Hepatocyte (in vitro differentiated cells): ENCODE measurements around the gene SSTR1. TPM values are rescaled to one million over a fixed set of nuclear protein-coding genes. Genes with fewer than 3 reads are reported as not detected.

Experiments used
- DNase-seq: peaks from one replicate; pipeline ENCODE4 v3.0.0-alpha.2; 2016; ENCODE audit warnings: low spot score
- H2AFZ ChIP-seq: fragments of 200-600 bp; sonication (generic); 2 replicates; pipeline ENCODE4 v1.6.0; 2016; ENCODE audit warnings: antibody characterized with exemption, mild to moderate bottlenecking
- H3K27ac ChIP-seq: fragments of 200-600 bp; sonication (generic); 2 replicates; pipeline ENCODE4 v1.5.1; 2016; ENCODE audit warnings: mild to moderate bottlenecking
- H3K27me3 ChIP-seq: fragments of 200-600 bp; sonication (generic); 2 replicates; pipeline ENCODE4 v1.6.1; 2016
- H3K36me3 ChIP-seq: fragments of 200-600 bp; sonication (generic); replicated peaks from 2 replicates; pipeline ENCODE4 v1.5.1; 2016; ENCODE audit warnings: low read depth; ENCODE audit not compliant: insufficient read depth
- H3K4me1 ChIP-seq: fragments of 200-600 bp; sonication (generic); 2 replicates; pipeline ENCODE4 v1.5.1; 2016; ENCODE audit warnings: mild to moderate bottlenecking, moderate library complexity; ENCODE audit not compliant: insufficient read depth
- H3K4me2 ChIP-seq: fragments of 200-600 bp; sonication (generic); 2 replicates; pipeline ENCODE4 v1.6.0; 2016
- H3K4me3 ChIP-seq: fragments of 200-600 bp; sonication (generic); 2 replicates; pipeline ENCODE4 v1.5.1; 2016; ENCODE audit warnings: mild to moderate bottlenecking
- H3K79me2 ChIP-seq: fragments of 200-600 bp; sonication (generic); 2 replicates; pipeline ENCODE4 v1.6.0; 2017; ENCODE audit warnings: mild to moderate bottlenecking
- H3K9me2 ChIP-seq: fragments of 200-600 bp; sonication (generic); replicated peaks from 2 replicates; pipeline ENCODE4 v1.6.0; 2017; ENCODE audit warnings: mild to moderate bottlenecking; ENCODE audit not compliant: insufficient read depth
- H3K9me3 ChIP-seq: fragments of 200-600 bp; sonication (generic); 2 replicates; pipeline ENCODE4 v1.5.1; 2016; ENCODE audit warnings: low read depth, mild to moderate bottlenecking
- H4K20me1 ChIP-seq: fragments of 200-600 bp; sonication (generic); 2 replicates; pipeline ENCODE4 v1.6.0; 2016; ENCODE audit warnings: mild to moderate bottlenecking; ENCODE audit not compliant: insufficient read depth, poor library complexity, severe bottlenecking
- EZH2 ChIP-seq: fragments of 200-600 bp; sonication (generic); IDR thresholded peaks from 2 replicates; pipeline ENCODE4 v1.6.1; 2016; ENCODE audit warnings: antibody characterized with exemption, mild to moderate bottlenecking, borderline replicate concordance
- EZH2phosphoT487 ChIP-seq: fragments of 200-600 bp; sonication (generic); IDR thresholded peaks from one replicate; pipeline ENCODE4 v1.6.1; 2018; ENCODE audit warnings: antibody characterized with exemption, mild to moderate bottlenecking, low read depth, moderate library complexity; ENCODE audit not compliant: unreplicated experiment, severe bottlenecking
- WGBS: methylation state at CpG from one replicate; pipeline ENCODE4 v1.1.6; 2016; ENCODE audit warnings: low lambda C conversion rate; ENCODE audit errors: missing lambda C conversion rate; 5-methylcytosine and 5-hydroxymethylcytosine counted together
- polyA plus RNA-seq: library from polyadenylated mRNA; unstranded; fragments of >200 nt; fragmentation: Nextera tagmentation; extraction: Ambion mirVana; gene quantifications from 2 replicates; pipeline ENCODE4 v1.2.1, GENCODE V29; 2016
- total RNA-seq: library from RNA; depleted of rRNA; stranded (reverse); fragments of >200 nt; gene quantifications from 2 replicates; pipeline ENCODE4 v1.2.3, GENCODE V29; 2014
- TF ChIP-seq, protein P1 (sequence below): fragments of 200-600 bp; sonication (generic); IDR thresholded peaks from 2 replicates; pipeline ENCODE4 v1.5.1; 2016; ENCODE audit warnings: antibody characterized with exemption, mild to moderate bottlenecking; ENCODE audit not compliant: poor library complexity

SSTR1 gene
- total and polyA plus RNA-seq, 2 experiments from 2014 or later: 6.0 to 7.1 TPM

DNA sequence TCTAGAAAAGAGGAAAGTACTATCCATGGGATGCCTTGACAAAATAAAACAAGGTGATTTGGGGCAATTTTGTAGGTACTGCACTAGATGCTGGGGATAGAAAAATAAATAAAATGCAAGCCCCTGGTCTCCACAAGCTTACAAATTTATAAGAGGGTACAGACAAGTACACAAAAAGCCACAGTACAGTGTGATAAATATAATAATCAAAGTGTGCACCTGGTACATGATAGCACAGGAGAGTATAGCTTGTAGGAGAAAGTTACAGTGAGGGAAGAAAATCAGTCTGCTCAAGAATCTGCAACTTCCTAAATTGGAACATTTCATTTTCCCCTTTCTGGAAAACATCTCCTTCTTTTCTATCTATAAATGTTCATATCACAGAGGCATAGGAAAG is 3.0 kb upstream of the SSTR1 start:
- Histone ChIP-seq H2AFZ (no peak overlapping the region), H3K36me3 (no peaks in the 10 kb centered on the region), H3K4me2 (no peak overlapping the region), H3K4me3 (no peak overlapping the region), H3K27me3 (peaks cover 19% of the 10 kb centered on the region), H3K9me2 (no peaks in the 10 kb centered on the region), H3K9me3 (no peaks in the 10 kb centered on the region), H3K79me2 (no peaks in the 10 kb centered on the region), H3K4me1 (peaks cover 15% of the 10 kb centered on the region), H4K20me1 (no peaks in the 10 kb centered on the region), H3K27ac (no peak overlapping the region)
- TF ChIP-seq EZH2phosphoT487 (no peak), EZH2 (no peak)
- TF ChIP-seq, protein P1, sequence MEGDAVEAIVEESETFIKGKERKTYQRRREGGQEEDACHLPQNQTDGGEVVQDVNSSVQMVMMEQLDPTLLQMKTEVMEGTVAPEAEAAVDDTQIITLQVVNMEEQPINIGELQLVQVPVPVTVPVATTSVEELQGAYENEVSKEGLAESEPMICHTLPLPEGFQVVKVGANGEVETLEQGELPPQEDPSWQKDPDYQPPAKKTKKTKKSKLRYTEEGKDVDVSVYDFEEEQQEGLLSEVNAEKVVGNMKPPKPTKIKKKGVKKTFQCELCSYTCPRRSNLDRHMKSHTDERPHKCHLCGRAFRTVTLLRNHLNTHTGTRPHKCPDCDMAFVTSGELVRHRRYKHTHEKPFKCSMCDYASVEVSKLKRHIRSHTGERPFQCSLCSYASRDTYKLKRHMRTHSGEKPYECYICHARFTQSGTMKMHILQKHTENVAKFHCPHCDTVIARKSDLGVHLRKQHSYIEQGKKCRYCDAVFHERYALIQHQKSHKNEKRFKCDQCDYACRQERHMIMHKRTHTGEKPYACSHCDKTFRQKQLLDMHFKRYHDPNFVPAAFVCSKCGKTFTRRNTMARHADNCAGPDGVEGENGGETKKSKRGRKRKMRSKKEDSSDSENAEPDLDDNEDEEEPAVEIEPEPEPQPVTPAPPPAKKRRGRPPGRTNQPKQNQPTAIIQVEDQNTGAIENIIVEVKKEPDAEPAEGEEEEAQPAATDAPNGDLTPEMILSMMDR: no peak
- DNase-seq: no peak

DNA sequence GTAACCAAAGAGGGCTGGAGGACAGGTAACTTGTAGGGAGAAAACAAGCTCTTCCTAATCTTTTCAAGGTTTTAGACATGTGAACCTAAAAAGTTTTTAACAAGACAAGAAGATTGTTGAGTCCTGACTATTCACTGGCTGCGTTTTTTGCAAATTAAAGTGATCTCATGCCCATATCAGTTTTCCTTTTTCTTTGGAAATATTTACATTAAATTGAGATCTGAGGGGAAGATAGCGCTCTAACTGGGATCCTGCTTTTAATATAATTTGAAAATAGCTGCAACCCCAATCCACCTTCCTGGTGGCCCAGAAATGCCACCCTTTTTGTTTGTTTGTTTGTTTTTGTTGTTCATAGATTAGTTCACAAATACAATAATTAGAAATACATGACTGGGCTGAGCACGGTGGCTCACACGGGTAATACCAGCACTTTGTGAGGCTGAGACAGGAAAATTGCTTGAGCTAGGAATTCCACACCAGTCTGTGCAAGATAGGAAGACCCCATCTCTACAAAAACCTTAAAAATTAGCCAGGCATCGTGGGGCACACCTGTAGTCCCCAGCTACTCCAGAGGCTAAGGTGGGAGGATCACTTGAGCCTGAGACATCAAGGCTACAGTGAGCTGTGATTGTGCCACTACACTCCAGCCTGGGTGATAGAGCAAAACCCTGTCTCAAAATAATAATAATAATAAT is 2.4 kb upstream of the SSTR1 start:
- Histone ChIP-seq H4K20me1 (no peaks in the 10 kb centered on the region), H3K79me2 (no peaks in the 10 kb centered on the region), H3K4me2 (no peak overlapping the region), H3K27me3 (peaks cover 24% of the 10 kb centered on the region), H3K36me3 (no peaks in the 10 kb centered on the region), H2AFZ (no peak overlapping the region), H3K4me3 (no peak overlapping the region), H3K27ac (no peak overlapping the region), H3K9me3 (no peaks in the 10 kb centered on the region), H3K9me2 (no peaks in the 10 kb centered on the region), H3K4me1 (peaks cover 18% of the 10 kb centered on the region)
- no peak for DNase-seq
- TF ChIP-seq, protein P1: no peak
- TF ChIP-seq EZH2phosphoT487: no peak
- no peak for TF ChIP-seq EZH2
- WGBS: 70% methylated on average over 5 of the region's 5 CpGs

DNA sequence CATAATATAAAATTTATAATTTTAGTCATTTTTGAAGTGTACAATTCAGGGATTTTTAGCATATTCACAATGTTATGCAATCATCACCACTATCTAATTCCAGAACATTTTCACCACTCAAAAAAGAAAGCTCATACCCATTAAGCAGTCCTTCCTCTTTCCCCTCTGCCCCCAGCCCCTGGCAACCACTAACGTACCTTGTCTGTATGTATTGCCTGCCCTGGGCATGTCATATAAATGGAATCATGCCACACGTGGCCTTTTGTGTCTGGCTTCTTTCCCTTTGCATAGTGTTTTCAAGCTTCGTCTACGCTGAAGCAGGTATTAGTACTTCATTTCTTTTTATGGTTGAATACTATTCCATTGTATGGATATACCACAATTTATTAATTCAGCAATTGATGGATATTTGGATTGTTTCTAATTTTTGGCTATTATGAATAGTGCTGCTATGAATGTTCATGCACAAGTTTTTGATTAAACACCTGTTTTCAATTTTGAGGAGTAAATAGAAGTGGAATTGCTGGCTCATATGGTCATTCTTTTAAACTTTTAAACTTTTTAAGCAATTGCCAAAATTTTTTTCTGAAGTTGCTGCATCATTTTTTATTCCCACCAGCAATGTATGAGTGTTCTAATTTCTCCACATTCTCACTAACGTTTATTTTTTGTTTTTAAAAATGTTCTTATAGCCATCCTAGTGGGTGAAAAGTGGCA is 1.6 kb upstream of the SSTR1 start:
- TF ChIP-seq EZH2phosphoT487: no peak
- no peak for TF ChIP-seq EZH2
- TF ChIP-seq, protein P1: no peak
- no peaks in the 10 kb centered on the region for H3K79me2 ChIP-seq

More for the DNA sequence above, 1.6 kb upstream of the SSTR1 start:
- peaks cover 33% of the 10 kb centered on the region for H3K27me3 ChIP-seq
- no peak overlapping the region for H2AFZ ChIP-seq
- H3K9me3 ChIP-seq: no peaks in the 10 kb centered on the region
- no peak overlapping the region for H3K4me3 ChIP-seq
- no peak overlapping the region for H3K4me2 ChIP-seq
- peaks cover 20% of the 10 kb centered on the region for H3K4me1 ChIP-seq
- no peaks in the 10 kb centered on the region for H3K36me3 ChIP-seq
- no peaks in the 10 kb centered on the region for H3K9me2 ChIP-seq
- no peak overlapping the region for H3K27ac ChIP-seq
- H4K20me1 ChIP-seq: no peaks in the 10 kb centered on the region
- DNase-seq: no peak
- WGBS: 73% methylated on average over 5 of the region's 5 CpGs
